Vagina (tissue), 2 donors: ENCODE measurements around the gene E2F6.

Experiments
- CTCF ChIP-seq, 3 experiments: fragments of 450-650 bp in 2 of 3; fragments of 200-600 bp in 1 of 3; sonication (generic) in 1 of 3; IDR thresholded peaks; one replicate each; pipeline ENCODE4 v1.5.1; 2017 to 2019; ENCODE audit warnings: antibody characterized with exemption in 3 of 3, mild to moderate bottlenecking in 2 of 3, moderate library complexity in 2 of 3
- POLR2A ChIP-seq, 2 donors: fragments of 450-650 bp; IDR thresholded peaks; one replicate each; pipeline ENCODE4 v1.6.1; 2017; ENCODE audit warnings: antibody characterized with exemption in 2 of 2, mild to moderate bottlenecking in 2 of 2, moderate library complexity in 2 of 2

- TF ChIP-seq CTCF (IDR thresholded peaks at IDR 0.05) (no peak), POLR2A (IDR thresholded peaks at IDR 0.05) (no peak)
Observed at GRCh38 chr2:11467749-11468148, 1.8 kb upstream of the E2F6 start.
